Measurements from ENCODE around the gene DMKN. TPM values are rescaled to one million over a fixed set of nuclear protein-coding genes. Genes with fewer than 3 reads are reported as not detected.

The DMKN gene
- polyA plus RNA-seq, 4 donors = 69.7 to 135 (median 107) TPM

DNA sequence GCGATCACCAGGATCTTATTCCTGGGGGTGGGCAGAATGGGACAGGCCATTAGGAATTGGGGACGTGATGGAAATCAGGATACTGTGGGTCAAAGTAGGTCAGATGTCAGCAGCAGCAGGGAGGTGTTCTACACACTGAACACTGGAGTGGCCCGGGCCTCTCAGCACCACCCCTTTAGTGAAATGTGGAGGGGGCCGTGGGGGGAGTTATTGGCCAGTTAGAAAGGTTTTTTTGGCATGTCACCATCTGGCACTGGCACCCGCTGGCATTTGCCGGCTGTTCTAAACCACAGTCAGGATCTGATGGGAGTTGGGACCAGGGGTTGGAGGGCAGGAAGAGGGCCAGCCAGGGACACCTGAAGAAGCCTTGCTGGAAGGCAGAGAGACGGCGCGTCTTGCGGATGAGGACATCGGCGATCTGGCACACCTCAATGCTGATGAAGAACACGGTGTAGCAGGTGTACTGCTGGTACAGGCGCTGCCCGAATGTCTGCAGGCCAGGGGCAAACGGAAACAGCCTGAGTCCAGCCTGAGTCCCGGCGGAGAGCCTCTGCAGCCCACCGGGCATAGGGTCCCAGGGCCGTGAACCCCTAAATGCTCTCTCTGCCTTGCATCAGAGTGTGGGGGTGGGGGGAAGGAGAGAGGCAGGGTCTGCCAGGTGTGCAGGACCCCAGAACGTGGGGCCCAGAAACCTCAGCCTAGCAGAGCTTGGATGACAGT lies 37.8 kb upstream of the DMKN start:
- no peak for DNase-seq (ENCODE audit: low read depth in 4 of 4, low spot score in 2 of 4)

DNA sequence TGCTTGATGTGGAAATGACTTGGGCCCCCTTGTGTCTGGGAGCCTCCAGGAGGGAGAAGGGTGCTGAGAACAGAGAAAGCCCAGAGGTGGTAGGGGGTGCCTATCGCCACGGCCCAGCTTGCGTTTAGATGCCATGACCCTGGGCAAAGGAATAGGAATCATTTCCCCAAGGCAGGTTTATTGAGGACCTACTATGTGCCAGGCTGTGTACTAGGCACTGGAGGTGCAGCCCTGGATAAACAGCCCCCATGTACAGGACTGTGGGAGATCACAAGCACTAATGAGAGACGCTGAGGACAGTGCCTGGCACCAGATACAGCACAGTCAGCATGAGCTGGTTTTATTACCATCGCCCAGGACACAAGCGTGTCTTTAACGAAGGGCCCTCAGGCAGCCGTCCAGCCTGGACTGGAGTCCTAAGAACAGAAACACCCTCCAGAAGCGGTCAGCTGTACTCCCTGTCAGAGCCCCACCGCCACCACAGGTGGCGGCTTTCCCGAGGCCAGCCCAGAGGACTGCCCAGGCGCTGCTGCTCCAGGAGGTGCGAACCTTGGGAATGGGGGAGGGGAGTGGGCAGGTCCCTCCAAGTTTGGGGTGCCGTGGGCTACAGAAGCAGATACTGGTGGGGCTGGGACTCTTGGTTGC lies 36.6 kb upstream of the DMKN start:
- no peak for DNase-seq (ENCODE audit: low read depth in 4 of 4, low spot score in 2 of 4)

DNA sequence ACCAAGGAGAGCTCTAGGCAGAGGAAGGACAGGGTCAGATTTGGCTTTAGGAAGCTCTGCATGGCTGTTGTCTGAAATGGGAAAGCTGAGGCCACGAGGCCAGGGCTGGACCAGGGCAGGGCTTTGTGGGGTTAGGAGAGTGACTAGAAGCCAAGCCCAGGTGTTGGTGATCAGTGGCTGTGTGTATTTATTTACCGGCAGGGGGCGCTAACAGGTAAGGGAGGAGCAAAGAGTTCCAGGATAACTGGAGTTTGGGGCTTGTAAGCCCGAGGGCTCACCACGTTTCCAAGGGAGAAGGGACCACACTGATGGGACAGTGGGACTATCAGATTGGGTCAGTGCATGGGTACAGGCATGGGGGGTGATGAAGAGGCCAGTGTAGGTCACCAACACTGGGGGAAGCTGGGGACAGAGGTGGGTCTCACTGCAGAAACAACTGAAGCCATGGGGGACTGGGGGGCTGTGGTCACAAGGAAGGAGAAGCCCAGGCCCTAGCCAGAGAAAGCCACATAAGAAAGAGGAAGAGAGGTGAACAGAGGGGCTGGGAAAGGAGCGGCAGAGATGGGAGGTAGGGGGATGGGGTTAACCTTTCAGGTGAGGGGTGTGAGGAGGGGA lies 35.8 kb upstream of the DMKN start:
- peak in 2 of 4 donors; percentile 31 to 57 for DNase-seq (ENCODE audit: low read depth in 4 of 4, low spot score in 2 of 4)

DNA sequence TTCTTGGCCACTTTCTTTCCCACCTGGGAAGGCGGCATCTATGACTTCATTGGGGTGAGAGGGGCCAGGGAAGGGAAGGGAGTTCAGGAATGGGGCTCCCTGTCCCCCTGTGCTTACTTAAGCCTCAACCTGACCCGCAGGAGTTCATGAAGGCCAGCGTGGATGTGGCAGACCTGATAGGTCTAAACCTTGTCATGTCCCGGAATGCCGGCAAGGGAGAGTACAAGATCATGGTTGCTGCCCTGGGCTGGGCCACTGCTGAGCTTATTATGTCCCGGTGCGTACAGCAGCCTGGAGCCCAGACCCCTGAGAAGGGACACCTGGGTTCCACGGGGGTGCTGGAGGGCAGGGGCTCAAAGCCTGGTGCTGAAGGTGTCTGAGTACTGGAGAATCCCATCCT lies 33.1 kb upstream of the DMKN start:
- no peak for DNase-seq (ENCODE audit: low read depth in 4 of 4, low spot score in 2 of 4)

DNA sequence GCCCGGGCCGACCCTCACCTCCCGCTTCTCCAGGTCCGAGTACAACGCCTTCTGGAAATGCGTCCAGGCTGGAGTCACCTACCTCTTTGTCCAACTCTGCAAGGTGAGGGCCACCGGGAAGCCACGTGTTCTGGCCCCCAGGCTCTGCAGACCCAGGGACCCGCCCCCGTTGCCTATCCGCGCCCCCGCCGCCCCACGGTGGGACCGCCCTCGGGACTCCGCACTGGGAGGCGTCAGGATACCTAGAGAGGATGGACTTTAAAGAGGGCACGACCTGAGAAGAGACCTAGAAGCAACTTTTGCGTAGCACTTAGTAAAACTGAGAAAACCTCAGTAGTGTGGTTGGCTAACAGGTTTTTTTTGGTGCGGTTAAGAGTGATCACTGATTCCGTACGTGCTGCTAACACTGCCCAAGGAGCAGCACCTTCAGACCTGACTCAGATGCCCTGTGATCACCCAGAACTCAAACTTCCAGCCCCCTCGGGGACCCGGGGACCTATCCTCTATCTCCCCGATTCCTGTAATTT lies 32.5 kb upstream of the DMKN start:
- no peak for DNase-seq (ENCODE audit: low read depth in 4 of 4, low spot score in 2 of 4)

DNA sequence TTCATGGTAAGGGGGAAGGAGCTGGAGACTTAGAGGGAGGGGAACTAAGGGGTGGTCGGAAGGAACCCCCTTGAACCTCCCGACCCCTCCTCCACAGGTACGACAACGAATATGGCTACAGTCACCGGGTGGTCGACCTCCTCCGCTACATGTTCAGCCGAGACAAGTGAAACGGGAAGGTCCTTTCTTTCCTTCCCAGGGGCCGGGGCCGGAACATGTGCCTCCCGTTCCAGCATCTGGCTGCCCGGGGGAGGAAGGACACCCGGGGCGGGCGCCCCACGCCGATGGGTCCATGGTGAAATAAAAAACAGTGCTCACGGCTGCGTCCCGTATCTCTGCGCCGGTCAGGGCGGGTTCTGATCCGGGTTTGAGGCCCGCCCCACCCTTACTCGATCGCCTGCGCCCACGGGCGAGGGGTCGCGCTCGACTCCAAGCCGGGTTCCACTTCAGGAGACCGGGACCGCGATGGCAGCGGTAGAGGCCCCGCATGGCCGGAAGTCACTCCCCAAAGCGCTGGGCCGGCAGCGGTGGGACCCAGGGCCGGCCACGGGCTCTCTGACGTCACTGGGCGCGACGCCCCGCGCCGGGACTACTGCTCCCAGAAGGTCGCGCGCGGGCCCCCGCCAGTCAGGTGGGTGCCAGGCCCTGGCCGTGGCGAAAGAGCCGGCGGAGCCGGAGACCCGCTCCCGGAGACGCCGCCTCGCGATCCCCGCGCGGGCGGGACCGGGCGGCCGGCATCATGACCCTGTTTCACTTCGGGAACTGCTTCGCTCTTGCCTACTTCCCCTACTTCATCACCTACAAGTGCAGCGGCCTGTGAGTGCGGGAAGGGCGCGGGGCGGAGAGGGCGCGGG lies 31.8 kb upstream of the DMKN start, which contains the start of gene TMEM147:
Gene TMEM147, plus strand, starts transcription at position 626 of the 854 bp plus-strand sequence. Its CDS starts 114 bp downstream, at position 740.
- DNase-seq (ENCODE audit: low read depth in 4 of 4, low spot score in 2 of 4) = peak; percentile 39 to 86 (median 78)

DNA sequence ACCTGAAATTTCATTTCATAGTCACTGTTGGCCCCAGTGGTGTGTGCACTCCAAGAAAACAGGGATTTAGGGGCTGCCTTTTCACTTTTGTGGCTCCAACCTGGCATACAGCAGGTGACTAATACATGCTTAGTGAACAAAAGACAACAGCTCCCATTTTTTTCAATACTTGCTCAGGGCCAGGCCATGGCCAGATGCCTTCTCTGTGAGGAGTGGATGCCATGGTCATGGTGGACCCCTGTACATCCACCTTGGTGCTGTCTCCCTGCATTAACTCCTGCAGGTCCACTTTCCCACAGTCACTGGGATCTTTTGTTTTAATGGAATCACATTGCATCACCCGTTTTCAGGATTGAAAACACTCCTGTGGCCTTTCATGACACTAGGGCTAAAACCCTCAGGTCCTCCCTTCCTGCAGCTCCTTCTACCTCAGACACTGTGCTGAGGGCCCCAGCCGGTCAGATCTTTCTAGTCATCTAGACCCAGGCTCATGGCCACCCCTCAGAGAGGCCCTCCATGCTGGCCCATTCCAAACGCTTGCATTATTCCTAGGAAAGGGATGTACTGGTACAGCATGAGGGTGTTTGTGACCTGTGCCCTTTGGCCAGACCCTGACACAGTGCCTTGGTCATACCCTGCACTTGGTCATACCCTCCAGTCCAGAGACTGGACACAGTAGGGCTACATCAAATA lies 30.8 kb upstream of the DMKN start:
- DNase-seq (ENCODE audit: low read depth in 4 of 4, low spot score in 2 of 4) = no peak

DNA sequence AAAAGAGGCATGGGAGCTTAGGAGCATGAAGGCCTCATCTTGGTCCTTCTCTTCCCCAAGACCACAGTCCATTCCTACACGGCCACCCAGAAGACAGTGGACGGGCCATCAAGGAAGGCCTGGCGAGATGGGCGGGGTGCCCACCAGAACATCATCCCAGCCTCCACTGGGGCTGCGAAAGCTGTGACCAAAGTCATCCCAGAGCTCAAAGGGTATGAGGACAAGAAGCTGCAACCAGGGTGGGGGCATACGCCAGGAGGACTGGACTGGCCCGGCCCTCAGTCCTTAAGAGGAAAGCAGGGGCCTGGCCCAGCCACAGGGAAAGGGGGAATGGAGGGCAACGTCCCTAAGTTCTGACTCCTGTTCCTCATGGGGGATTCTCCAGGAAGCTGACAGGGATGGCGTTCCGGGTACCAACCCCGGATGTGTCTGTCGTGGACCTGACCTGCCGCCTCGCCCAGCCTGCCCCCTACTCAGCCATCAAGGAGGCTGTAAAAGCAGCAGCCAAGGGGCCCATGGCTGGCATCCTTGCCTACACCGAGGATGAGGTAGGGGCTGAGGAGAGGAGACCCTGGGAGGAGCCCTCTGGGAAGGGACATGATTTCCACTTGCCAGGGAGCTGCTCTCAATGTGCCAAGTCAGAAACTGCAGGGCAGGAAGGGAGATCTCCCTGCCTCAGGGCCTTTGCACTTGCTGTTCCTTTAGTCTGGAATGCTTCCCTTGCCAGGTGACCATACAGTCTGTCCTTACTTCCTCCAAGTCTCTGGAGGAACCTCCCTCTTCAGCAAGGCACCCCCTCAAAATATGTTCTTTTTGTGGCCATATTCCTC lies 30.0 kb upstream of the DMKN start:
- DNase-seq (ENCODE audit: low read depth in 4 of 4, low spot score in 2 of 4) = no peak

DNA sequence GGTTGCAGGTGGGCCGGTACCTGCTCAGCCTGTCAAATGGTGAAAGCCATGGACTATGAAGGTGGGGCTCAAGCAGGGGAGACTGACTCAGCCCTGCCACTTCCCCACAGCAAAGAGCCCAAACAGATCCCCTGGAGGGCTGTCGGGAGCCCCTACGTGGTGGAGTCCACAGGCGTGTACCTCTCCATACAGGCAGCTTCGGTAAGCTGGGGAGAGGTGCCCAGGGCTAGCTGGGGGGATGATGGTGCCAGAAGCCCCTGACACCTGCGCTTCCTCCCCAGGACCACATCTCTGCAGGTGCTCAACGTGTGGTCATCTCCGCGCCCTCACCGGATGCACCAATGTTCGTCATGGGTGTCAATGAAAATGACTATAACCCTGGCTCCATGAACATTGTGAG lies 28.8 kb upstream of the DMKN start:
- no peak for DNase-seq (ENCODE audit: low read depth in 4 of 4, low spot score in 2 of 4)

DNA sequence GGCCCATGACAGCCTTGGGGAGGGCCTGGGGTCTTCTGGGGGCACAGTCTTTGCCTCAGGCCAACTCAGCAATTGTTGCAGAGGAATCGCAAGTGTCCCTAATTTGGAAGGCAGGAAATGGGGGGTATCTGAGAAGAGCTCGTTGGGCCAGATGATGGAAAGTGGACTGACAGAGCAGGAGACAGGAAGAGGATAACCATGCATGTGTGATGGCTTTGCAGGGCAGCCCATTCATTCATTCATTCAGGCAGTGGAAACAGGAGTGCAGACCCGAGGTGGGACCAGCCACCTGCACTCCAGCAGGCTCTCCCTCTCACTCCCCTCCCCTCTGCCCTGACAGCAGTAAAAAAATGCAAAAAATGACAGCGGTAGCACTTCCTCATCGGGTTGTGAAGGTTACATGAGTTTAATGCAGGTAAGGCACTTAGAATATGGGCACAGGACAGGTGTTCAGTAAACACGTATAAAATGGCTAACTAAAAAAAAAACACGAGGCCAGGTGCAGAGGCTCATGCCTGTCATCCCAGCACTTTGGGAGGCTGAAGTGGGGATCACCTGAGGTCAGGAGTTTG lies 27.0 kb upstream of the DMKN start:
- no peak for DNase-seq (ENCODE audit: low read depth in 4 of 4, low spot score in 2 of 4)

DNA sequence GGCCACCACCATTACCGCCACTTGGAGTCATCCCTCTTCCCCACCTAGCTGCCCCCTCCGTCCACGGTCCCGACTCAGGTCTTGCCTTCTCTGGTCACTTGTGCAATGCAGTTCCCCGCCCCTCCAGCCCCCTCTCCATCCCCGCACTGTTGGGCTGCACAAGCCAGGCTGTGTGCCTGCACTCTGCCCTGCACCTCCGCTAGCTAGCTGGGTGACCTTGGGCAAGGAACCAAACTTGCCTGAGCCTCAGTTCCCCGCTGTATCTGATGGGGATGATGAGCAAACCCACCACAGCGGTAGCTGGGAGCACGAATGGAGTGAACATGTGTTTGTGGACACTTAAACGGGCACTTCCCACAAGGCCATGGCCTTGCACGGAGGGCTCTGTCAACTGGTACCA lies 26.4 kb upstream of the DMKN start:
- DNase-seq (ENCODE audit: low read depth in 4 of 4, low spot score in 2 of 4) = no peak

DNA sequence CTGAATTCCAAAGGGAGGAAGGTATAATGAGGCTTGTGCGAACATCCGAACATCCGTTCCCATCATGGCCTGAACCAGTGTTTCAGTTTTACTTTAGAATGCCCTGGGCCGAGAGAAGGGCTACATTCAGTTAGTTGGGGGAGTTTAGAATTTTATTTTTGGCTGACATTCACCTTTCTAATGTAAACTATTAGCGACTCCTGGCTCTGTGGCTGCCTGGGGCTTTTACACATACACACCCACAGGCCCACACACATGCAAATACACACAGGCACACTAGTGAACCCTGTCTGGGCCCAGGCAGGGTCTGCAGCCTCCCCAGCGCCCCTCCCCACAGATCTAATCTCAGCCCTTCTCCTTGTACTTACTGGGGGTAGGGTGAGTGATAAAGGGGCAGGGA lies 25.9 kb upstream of the DMKN start:
- no peak for DNase-seq (ENCODE audit: low read depth in 4 of 4, low spot score in 2 of 4)

DNA sequence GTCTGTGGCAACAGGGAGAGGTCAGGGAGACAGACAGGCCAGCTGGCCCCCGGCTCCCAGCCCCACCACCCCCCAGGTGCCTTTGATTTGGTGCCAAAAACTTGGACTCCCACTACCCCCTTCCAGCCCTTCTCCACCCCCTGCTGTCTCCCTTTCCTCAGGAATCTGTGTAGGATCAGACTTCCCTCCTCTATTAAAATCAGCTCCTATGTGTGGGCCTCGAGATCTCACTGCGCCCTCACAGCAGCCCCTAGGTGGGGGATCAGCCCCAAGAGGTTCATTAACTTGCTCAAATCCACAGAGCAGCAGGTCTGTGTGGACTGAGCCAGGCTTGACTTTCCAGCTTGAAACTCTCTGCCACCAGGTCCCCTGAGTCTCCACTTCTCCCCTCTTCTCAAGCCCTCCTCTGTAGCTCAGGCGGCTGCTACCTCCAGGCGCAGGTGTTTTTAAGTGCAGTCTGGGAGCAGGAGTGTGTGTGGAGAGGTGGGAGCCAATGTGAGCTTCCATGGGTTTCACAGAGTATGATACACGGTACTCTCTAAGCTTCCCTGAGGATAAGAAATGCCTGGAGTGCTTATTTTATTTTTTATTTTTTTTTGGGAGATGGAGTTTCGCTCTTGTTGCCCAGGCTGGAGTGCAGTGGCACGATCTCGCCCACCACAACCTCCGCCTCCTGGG lies 21.5 kb upstream of the DMKN start:
- DNase-seq (ENCODE audit: low read depth in 4 of 4, low spot score in 2 of 4) = no peak

DNA sequence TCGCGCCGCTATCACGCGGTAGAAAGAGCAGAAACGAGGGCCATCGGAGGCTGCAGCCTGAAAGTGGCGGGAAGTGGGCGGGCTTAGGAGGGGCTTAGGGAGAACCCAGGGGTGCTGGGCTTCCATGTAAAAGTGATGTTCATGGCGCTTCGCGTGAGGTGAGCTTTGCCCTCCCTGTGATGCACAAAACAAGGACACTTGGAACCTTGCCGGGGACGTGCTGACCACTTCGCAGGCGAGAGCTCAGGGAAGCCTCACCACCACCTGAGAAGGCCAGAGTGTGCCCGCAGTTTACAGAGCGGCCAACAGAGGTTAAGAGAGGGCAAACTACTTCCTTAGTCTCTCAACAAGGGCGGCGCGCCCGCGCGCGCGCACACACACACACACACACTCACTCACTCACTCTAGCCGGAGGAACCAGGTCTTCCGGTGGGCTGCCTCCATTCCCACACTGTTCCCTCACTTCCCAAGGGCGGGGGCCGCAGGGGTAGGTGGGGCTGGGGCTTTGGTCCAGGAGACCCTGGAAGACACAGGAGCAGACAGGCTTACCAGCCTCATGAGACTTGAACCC lies 20.5 kb upstream of the DMKN start:
- DNase-seq (ENCODE audit: low read depth in 4 of 4, low spot score in 2 of 4) = no peak

DNA sequence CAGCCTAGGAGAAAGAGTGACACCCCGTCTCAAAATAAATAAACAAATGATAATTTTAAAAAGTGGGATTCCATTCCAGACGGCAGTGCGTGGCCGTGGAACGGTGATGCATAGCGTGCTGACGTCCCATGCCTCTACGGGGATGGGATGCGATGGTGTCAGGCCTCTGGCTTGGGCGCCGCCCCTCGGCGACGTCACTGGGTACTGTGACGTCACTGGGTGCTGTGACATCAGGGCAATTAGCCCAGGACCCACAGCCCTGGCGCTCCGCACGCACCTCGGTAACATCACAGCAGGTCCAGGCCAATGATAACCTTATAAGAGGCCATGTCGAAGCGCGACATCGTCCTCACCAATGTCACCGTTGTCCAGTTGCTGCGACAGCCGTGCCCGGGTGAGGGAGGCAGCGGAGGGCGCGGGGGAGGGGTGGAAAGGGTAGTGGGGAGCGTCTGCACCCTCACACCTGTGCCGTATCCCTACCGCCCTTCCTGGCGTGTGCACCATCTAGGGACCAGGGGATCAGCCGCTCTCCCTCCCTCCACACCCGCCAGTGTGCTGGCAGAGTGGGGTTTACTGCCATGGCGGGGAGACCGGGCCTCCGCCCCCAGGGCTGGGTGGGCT lies 19.9 kb upstream of the DMKN start, which contains the start of gene GAPDHS:
Gene GAPDHS, plus strand, starts transcription at position 256 of the 621 bp plus-strand sequence. Its CDS starts 72 bp downstream, at position 328.
- DNase-seq (ENCODE audit: low read depth in 4 of 4, low spot score in 2 of 4) = no peak

DNA sequence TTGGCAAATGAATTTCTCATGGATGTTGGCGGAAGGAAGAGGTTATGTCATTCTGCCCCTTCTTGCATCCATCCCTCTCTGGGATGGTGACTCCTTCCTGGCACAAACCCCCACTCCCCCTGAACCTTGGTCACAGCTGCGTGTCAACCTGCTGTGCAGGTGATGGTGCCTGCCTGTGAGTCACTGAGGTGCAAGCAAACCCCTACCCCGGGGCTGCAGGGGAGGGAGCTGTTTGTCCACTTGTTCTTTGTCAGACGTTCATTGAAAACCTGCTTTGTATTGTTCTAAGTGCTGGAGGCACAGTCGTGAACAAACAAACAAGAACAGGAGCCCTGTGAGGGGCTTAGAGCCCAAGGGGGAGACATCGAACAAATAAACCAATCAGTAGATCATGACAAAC lies 17.8 kb upstream of the DMKN start:
- no peak for DNase-seq (ENCODE audit: low read depth in 4 of 4, low spot score in 2 of 4)
